Lung microvascular endothelial cell (primary cell): ENCODE data around the gene CITED2. TPM values are rescaled to one million over a fixed set of nuclear protein-coding genes. Genes with fewer than 3 reads are reported as not detected.

Source experiments
- DNase-seq, 2 donors: peaks; one replicate each; pipeline versions ENCODE4 v3.0.0 to v3.0.0-alpha.2; 2010; ENCODE audit warnings: low read depth in 2 of 2
- total RNA-seq: library from RNA; depleted of rRNA; stranded (reverse); fragments of >200 nt; gene quantifications from 2 replicates; pipeline ENCODE4 v1.2.1, GENCODE V29; 2014

Gene CITED2
- total RNA-seq, 1 donor from 2014 or later: 15.9 TPM

- no peak for DNase-seq
These were observed 12.0 kb upstream of the CITED2 start for GRCh38 chr6:139386404-139386803.

- no peak for DNase-seq
These were observed 6.9 kb upstream of the CITED2 start for GRCh38 chr6:139381216-139381865.

DNA sequence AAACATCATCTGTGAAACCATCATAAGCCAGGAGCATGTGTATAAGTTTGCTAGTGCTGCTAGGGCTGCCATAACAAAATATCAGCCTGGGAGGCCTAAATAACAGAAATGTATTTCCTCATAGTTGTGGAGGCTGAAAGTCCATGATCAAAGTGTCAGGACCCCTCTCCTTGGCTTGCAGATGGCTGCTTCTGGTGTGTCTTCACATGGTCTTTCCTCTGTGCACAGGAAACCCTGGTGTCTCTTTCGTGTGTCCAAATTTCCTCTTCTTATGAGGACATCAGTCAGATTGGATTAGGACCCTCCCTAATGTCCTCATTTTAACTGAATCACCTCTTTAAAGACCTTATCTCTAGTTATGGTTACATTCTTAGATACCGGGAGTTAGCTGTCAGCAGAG, 6.2 kb upstream of the CITED2 start:
- no peak for DNase-seq

GRCh38 chr6:139380168-139380567, 5.7 kb upstream of the CITED2 start:
- no peak for DNase-seq

GRCh38 chr6:139378882-139379341, 4.5 kb upstream of the CITED2 start:
- DNase-seq: no peak

- DNase-seq: no peak
These were observed 3.8 kb upstream of the CITED2 start for GRCh38 chr6:139378226-139378625.

GRCh38 chr6:139376604-139377218, 2.3 kb upstream of the CITED2 start:
- no peak for DNase-seq

- peak in 1 of 2 donors; percentile 70 for DNase-seq
These were observed 1.5 kb upstream of the CITED2 start for GRCh38 chr6:139376017-139376330.

DNA sequence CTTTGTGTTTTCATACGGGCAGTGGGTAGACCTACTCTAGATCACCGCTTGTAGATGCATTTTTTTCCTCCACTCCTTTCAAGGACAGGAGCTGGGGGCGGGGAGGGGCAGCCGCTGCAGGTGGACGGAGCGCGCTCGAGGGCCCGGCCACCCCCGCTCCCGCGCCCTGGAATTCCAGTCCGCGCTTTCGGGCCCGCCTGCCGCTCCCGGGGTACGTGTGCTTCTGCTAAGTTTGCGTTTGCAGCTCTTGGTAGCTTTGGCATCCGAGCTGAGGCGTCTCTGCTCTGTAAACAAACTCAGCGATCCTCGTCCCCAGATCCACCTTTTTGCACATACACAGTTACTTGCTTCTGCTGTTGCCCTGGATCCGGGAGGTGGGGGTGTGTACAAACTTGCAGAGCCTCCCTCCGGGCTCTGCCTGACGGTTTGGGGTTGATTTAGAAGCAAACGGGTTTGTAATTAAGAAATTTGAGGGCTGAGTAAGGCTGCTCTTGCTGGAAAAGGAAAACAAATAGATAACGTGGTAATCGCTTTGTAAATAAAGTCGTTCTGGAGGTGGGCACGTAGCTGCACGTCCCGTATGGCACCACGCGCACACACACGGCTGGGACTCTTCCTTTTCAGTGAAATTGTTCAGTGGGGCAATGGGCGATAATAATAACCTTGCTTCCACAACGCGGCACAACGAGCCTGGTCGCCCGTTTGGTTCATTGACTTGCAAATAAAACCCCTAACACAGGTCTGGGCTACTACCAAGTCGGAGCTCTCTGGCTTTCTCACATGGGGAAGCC, 973 bp upstream of the CITED2 start:
- peak; percentile 92 to 98 for DNase-seq

- DNase-seq: no peak
These were observed 506 bp downstream of the CITED2 start for GRCh38 chr6:139373928-139374356.

GRCh38 chr6:139373154-139373927, 1.1 kb downstream of the CITED2 start:
- peak; percentile 60 to 80 for DNase-seq

- DNase-seq: peak; percentile 8 to 36
These were observed 1.9 kb downstream of the CITED2 start for GRCh38 chr6:139372326-139373153.

- DNase-seq: peak; percentile 19 to 29
These were observed 2.8 kb downstream of the CITED2 start for GRCh38 chr6:139371421-139372203.

GRCh38 chr6:139370999-139371345, 3.5 kb downstream of the CITED2 start:
- DNase-seq: peak in 1 of 2 donors; percentile 5

DNA sequence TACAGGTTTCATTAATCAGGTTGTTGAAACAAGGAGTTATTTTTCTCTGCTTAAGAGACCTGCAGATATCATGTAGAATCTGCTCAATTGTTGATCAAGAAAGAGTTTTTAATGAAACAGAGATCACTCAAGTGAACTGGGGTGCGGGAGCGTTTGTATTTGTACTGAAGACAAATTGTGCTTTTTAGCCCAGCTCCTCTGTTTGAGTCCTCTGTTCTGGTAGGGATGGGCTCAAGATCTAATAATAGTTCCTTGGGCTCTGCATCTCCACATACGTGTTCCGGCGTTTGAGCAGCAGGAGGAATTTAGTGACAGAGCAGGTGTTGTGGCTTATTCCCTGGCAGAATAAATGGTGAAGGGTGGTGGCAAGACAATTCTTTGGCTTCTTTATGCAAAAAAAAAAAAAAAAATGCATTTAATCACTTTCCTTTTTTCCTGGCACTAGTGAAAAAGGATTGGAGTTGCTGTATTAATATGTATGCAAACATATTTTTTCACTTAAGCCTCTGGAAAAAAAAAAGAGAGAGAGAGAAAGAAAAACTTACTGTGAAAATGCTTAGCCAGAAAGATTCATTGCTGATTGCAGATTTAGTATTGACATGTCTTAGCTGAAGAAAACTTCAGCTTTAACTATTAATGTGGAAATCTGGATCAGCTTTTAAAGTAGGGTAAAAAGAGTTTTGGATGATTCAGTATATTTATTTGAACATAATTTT, 4.0 kb downstream of the CITED2 start:
- peak; percentile 27 to 65 for DNase-seq

DNA sequence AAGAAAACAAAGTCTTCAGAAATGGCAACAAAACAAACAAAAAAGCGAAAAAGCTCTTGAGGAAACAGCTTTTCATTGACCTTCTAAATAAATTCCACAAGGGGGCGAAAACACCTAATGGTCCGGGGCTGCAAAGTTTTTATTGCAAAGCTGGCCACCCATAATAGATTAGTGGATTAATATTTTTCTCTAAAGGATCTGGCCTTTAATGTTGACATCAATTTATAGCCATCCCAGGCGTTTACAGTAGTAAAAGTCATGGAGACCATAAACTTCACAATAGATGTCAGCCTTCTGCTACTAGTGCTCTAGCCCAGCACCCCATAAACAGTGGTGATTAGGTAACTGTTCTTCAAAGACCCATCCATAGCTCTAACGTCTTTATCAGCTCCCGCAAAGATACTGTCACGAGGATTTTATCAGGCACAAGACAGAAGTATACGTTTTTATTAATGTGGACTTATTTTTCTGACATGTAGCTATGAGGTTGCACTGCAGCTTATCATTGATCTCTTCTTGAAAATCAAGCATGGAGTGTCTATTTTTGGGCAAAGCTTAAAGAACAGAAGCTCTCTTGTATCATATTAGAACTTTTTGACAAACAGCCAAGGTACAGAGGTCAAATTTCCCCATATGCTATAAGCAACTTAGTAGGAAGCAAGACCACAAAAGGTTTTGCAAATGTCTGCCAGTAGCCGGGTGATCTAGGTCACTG, 4.7 kb downstream of the CITED2 start:
- DNase-seq: peak; percentile 75 to 76

- peak in 1 of 2 donors; percentile 11 for DNase-seq
These were observed 5.4 kb downstream of the CITED2 start for GRCh38 chr6:139369068-139369467.

DNA sequence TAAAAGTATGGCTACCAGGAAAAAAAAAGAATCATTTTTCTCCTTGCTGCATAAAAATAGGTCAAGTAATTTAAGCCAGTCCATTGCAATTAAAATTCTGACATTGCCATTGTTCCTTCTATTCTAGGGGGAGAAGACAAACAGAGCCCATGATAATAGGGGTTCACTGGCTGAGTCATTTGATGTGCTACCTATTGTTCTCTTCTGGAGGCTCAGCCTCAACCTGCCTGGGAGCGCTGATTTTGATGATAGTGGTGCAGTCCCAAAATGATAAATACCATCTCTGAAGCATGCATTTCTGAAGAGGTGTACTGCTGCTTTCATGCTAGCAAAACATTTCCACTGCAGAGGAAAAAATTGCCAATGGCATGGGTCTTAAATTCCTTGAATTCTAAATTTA, 5.8 kb downstream of the CITED2 start:
- DNase-seq: no peak

DNA sequence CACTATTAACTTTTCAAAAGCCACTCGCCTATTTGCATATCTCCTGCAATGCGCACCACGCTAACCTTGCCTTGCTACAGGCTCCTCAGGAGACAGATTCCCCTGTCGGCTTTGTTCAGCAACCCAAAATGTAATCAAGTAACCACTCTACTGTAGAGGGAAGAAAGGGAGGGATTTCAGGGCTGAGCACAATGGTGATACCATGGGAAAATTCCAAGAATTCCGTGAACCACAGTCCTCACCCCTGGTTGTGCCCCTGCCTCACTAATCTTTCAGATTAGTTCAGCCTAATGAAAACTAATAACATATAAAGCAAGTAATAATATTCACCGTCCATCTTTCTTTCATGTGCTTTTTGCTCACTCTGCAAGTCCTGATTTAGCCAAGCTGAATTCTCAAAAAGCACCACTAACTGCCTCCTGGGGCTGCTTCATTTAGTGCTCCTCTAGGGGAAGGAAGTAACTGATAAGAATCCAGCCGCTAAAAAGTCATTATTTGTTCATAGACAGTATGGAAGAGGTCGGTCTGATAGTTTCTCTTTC, 6.6 kb downstream of the CITED2 start:
- DNase-seq: peak in 1 of 2 donors; percentile 46
